H1 (cell line): ENCODE measurements around the gene LDLRAD4. TPM values are rescaled to one million over a fixed set of nuclear protein-coding genes. Genes with fewer than 3 reads are reported as not detected.

ENCODE experiments used
- EZH2 ChIP-seq: fragments of 200-600 bp; sonication (generic); IDR thresholded peaks from 2 replicates; pipeline ENCODE4 v1.7.1; 2012; ENCODE audit warnings: low read depth, mild to moderate bottlenecking, moderate library complexity, low read length, inconsistent platforms; ENCODE audit not compliant: severe bottlenecking
- JUND ChIP-seq: IDR thresholded peaks from 2 replicates; pipeline ENCODE4 v1.6.1; 2011; ENCODE audit warnings: mild to moderate bottlenecking, improper control_type of control experiment, low read length
- POLR2AphosphoS5 ChIP-seq: IDR thresholded peaks from 2 replicates; pipeline ENCODE4 v1.6.1; 2011; ENCODE audit warnings: low read depth, low read length
- RAD21 ChIP-seq, 2 experiments: IDR thresholded peaks in 1 of 2; conservative IDR thresholded peaks in 1 of 2; 2 replicates each; pipeline ENCODE4 v1.6.1; 2011; ENCODE audit warnings: low read depth in 2 of 2, low read length in 2 of 2, improper control_type of control experiment in 1 of 2, inconsistent platforms in 1 of 2, mild to moderate bottlenecking in 1 of 2, moderate library complexity in 1 of 2
- SP2 ChIP-seq: IDR thresholded peaks from 2 replicates; pipeline ENCODE4 v1.6.1; 2012; ENCODE audit warnings: mild to moderate bottlenecking, low read length, inconsistent platforms
- polyA plus RNA-seq, 7 experiments: library from polyadenylated mRNA; depleted of rRNA in 3 of 7; stranded (reverse) in 5 of 7; unstranded in 2 of 7; fragments of >200 nt in 5 of 7; fragments of 200-250 nt in 2 of 7; gene quantifications; 1 replicate in 5 of 7; 2 replicates in 1 of 7; 4 replicates in 1 of 7; pipeline versions ENCODE4 v1.2.1 to v1.2.3, GENCODE V29; 2011 to 2013; ENCODE audit warnings: missing spikeins in 2 of 7, mixed read lengths in 2 of 7
- total RNA-seq: library from RNA; stranded (reverse); fragmentation: NEBNext Ultra II Directional; extraction: Animal tissue kit (Norgen Biotek cat#: 25700); gene quantifications from 2 replicates; pipeline ENCODE4 v1.2.1, GENCODE V29; 2021

Gene LDLRAD4
- total and polyA plus RNA-seq, 2 of the 8 experiments (the other 6 are each of a cell fraction or from before 2014, with no cell fraction given), result 0.77 to 1.4 TPM

DNA sequence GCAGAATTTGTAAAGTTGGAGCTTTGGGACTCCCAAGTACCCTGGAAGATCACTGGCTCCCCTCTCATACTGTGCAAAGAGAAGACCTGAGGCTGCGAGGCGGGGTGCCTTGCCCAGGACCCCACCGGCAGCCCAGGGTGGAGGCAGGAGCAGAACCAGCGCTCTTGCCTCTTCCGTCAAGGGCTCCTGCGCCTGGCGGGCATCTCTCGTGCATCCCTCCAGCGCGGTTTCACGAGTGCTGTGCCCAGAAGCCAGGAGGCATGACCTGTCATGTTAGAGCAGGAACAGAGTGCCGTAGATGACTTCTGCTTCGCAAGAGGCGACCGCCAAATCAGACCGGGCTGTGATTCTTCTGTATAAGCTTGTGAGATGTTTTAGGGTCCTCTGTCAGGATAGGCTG, 77.3 kb downstream of the LDLRAD4 start (continued):
- TF ChIP-seq EZH2 (no peak), JUND (no peak), SP2 (no peak), POLR2AphosphoS5 (no peak), RAD21 (IDR thresholded peaks at IDR 0.05 in 1 of 2, conservative IDR thresholded peaks at IDR 0.05 in 1 of 2; ENCODE audit: low read depth in 2 of 2, low read length in 2 of 2) (no peak)
